Measurements from ENCODE around the gene CMTM6. TPM values are rescaled to one million over a fixed set of nuclear protein-coding genes. Genes with fewer than 3 reads are reported as not detected.

The CMTM6 gene
- total RNA-seq, 3 donors from 2014 or later = 40.7 to 58.5 (median 48.4) TPM

GRCh38 chr3:32508711-32509110, 6.1 kb upstream of the CMTM6 start:
- TF ChIP-seq CTCF (IDR thresholded peaks at IDR 0.05) = no peak
- intact Hi-C loops (cut with DNase I, micrococcal nuclease) = loop anchor here in 1 of 2 donors (10.0 kb wide), 1 partner anchor 166 kb away; no protein-coding TSS in a partner anchor
- peak in 2 of 3 donors; percentile 54 to 61 for DNase-seq
- Histone ChIP-seq H3K36me3 (ENCODE audit: low read depth) (no peaks in the 10 kb centered on the region), H3K4me1 (ENCODE audit: low read depth) (no peaks in the 10 kb centered on the region), H3K4me3 (no peak overlapping the region), H3K9me3 (no peaks in the 10 kb centered on the region)
- peak; percentile 87 for ATAC-seq

- Histone ChIP-seq H3K36me3 (ENCODE audit: low read depth) (no peaks in the 10 kb centered on the region), H3K4me3 (no peak overlapping the region), H3K9me3 (no peaks in the 10 kb centered on the region), H3K4me1 (ENCODE audit: low read depth) (no peaks in the 10 kb centered on the region)
- no peak for ATAC-seq
- intact Hi-C loops (cut with DNase I, micrococcal nuclease) = loop anchor here in 1 of 2 donors (10.0 kb wide), 1 partner anchor 168 kb away; no protein-coding TSS in a partner anchor
- DNase-seq = no peak
- TF ChIP-seq CTCF (IDR thresholded peaks at IDR 0.05) = no peak
Measured at GRCh38 chr3:32506466-32506865, 3.8 kb upstream of the CMTM6 start.

- no peak for DNase-seq
- intact Hi-C loops (cut with DNase I, micrococcal nuclease) = loop anchor here in 1 of 2 donors (10.0 kb wide), 1 partner anchor 172 kb away; no protein-coding TSS in a partner anchor
- H3K4me3 ChIP-seq = peak overlapping the region; percentile 97
- no peaks in the 10 kb centered on the region for H3K4me1 ChIP-seq (ENCODE audit: low read depth)
- no peaks in the 10 kb centered on the region for H3K36me3 ChIP-seq (ENCODE audit: low read depth)
- ATAC-seq = no peak
- TF ChIP-seq CTCF (IDR thresholded peaks at IDR 0.05) = no peak
- no peaks in the 10 kb centered on the region for H3K9me3 ChIP-seq
Measured at GRCh38 chr3:32502946-32503286, 264 bp upstream of the CMTM6 start.

- DNase-seq (no peak), ATAC-seq (no peak)
- Histone ChIP-seq H3K9me3 (no peaks in the 10 kb centered on the region), H3K36me3 (ENCODE audit: low read depth) (no peaks in the 10 kb centered on the region), H3K4me3 (peak overlapping the region; percentile 97), H3K4me1 (ENCODE audit: low read depth) (peaks cover 8% of the 10 kb centered on the region)
- TF ChIP-seq CTCF (IDR thresholded peaks at IDR 0.05) = no peak
- intact Hi-C loops (cut with DNase I, micrococcal nuclease) = loop anchor here in 1 of 2 donors (10.0 kb wide), 1 partner anchor 173 kb away; no protein-coding TSS in a partner anchor
Measured at GRCh38 chr3:32501783-32502117, 902 bp downstream of the CMTM6 start.

GRCh38 chr3:32500880-32501782, 1.5 kb downstream of the CMTM6 start:
- Histone ChIP-seq H3K4me1 (ENCODE audit: low read depth) (peaks cover 11% of the 10 kb centered on the region), H3K4me3 (peak overlapping the region; percentile 2), H3K9me3 (no peaks in the 10 kb centered on the region), H3K36me3 (ENCODE audit: low read depth) (no peaks in the 10 kb centered on the region)
- DNase-seq = no peak
- no peak for TF ChIP-seq CTCF (IDR thresholded peaks at IDR 0.05)
- intact Hi-C loops (cut with DNase I, micrococcal nuclease) = loop anchor here in 1 of 2 donors (10.0 kb wide), 1 partner anchor 174 kb away; no protein-coding TSS in a partner anchor
- no peak for ATAC-seq
